IMR-90 (cell line): ENCODE data around the gene TNS3. TPM values are rescaled to one million over a fixed set of nuclear protein-coding genes. Genes with fewer than 3 reads are reported as not detected.

Experiments
- CTCF ChIP-seq: conservative IDR thresholded peaks from 2 replicates; pipeline ENCODE4 v1.5.1; 2012; ENCODE audit warnings: mild to moderate bottlenecking, low read depth, low read length, improper control_type of control experiment
- POLR2A ChIP-seq: IDR thresholded peaks from 2 replicates; pipeline ENCODE4 v1.6.1; 2012; ENCODE audit warnings: mild to moderate bottlenecking, low read depth, low read length
- polyA plus RNA-seq, 3 experiments: library from polyadenylated mRNA; depleted of rRNA; stranded (reverse); fragments of >200 nt; gene quantifications; 2 replicates each; pipeline ENCODE4 v1.2.3, GENCODE V29; 2012; ENCODE audit warnings: low replicate concordance in 1 of 3
- total RNA-seq: library from RNA; depleted of rRNA; stranded (reverse); fragments of >200 nt; gene quantifications from 2 replicates; pipeline ENCODE4 v1.2.3, GENCODE V29; 2012

TNS3 gene
- total and polyA plus RNA-seq, 2 of the 4 experiments (the other 2 are of a cell fraction) = 64.3 to 79.2 TPM

GRCh38 chr7:47328392-47329319, 253.3 kb downstream of the TNS3 start (continued):
- TF ChIP-seq CTCF (no peak), POLR2A (no peak)
